Activated T-cell treated with anti-CD3 and anti-CD28 coated beads for 4 hours (primary cell): ENCODE data around the gene SLC7A14.
"Not testable (repeated sequence)": the region's sequence is repeated elsewhere in the genome, so short reads cannot be mapped to it uniquely, and the experiment has no call there.

Experiments used
- DNase-seq: peaks from one replicate; pipeline ENCODE4 v3.0.0-alpha.2; 2020

The SLC7A14 gene

DNA sequence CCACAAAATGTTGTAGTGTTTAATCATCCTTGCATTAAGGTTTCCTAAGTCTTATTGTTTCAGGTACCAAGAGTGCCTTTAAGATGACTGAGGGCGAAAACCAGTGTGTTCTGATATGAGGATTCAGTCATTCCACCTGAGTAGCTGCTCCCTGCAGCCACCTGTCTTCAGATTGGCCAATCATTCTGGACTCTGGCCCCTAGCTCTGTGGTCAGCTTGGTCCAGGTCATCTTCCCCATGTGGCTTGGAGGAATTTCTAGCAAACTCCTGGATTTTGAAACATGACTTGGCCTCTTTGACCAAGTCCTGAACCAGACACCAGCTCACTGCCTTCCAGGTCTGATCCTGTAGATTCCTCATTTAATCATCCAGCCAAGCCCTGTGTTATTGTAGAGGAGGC, 7.8 kb upstream of the SLC7A14 start:
- no peak for DNase-seq

DNA sequence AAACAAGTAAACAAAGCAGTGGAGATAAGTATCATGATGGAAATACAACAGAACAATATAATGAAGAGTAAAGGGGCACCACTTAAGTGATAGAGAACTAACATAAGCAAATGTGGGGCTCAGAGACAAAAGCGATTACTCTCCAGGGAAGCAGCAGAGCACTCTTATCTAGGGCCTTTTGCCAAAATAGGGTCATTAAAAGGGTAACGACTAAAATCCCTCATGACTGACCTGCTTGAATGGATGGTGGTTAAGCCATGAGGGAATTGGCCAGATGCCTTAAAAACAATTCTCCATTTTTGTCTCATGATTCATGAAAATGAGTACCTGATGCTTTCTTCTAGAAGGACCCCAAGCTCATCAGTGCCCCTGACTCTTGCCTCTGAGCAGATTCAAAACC, 3.2 kb upstream of the SLC7A14 start:
- DNase-seq: no peak

DNA sequence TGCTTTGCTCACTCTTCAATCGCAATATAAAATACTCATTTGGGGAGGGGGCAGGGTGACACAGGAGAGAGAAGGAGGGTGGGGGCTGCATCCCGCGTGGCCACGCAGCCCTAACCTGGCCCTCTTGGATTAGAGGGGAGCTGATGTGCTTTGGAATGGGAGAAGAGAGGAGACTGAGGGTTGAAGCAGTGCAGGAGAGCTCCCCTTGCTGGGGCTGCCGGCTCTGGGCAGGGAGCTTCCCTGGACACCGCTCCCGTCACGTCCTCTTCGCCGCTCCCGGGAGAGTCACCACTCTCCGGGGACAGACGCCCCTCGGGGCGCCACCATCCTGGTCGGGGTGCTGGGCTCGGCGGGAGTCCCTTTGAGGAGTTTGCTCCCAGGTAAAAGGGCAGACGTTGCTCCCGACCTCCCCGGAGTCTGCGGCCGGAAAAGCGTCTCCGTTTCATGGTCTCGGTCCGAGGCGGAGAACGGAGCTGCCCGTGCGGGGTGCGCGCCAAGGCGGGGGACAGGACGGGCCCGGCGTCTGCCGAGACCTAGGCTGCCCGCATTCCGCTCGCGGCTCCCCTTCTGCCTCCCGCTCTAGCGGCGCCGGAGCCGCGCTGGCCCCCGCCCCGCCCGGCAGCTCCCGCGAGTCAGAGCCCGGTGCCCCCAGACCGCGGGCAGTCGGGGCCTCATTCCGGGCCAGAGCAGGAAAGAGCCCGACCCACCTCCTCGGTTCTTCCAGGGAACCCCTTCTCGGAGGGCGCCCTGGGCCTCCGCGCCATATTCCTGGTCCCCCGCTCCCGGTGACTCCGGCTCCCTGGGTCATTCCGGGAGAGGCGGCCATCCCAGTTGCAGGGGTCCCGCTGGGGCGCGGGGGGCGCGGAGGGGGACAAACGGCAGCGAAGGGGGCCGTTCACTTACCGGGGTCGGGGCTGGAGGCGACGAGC, 603 bp downstream of the SLC7A14 start:
- no peak for DNase-seq

DNA sequence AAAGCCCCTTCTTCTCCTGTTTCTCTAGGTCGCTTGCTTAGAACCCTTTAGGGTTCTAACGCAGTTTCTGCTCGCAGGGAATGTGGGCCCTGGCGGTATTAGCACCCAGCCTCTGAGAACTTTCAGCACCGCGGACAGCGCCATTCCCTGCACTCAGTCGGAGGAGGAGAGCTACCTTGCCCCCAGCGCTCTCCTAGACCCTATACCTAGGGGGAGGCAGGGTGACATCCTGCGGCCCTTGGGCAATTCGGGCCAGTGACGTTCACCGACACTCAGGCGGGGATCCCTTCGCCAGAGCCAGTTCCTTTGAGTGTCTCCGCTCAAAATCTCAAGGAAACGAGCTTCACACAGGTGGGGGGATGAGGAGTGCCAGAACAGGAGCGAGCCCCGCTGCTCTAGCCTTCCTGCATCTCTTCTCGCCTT, 1.3 kb downstream of the SLC7A14 start:
- peak; percentile 12 for DNase-seq

DNA sequence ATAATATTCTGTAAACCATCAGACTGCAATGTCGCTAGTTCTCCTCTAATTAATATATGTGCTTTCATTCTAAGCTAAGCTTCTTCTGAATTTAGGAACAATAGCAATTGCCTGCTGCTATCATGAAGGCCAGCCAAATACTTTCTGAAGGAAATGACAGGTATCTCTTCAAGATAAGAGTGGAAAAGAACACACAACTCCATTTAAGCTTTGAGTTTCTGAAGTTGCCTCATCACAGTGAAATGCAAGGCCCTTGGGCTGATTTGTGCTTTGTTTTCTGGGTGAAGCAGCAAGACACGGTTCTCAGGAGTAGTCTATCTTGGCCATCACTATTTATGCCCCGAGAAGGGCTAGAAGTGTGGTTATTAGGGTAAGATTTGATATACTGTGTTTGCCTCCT, 6.2 kb downstream of the SLC7A14 start:
- no peak for DNase-seq

DNA sequence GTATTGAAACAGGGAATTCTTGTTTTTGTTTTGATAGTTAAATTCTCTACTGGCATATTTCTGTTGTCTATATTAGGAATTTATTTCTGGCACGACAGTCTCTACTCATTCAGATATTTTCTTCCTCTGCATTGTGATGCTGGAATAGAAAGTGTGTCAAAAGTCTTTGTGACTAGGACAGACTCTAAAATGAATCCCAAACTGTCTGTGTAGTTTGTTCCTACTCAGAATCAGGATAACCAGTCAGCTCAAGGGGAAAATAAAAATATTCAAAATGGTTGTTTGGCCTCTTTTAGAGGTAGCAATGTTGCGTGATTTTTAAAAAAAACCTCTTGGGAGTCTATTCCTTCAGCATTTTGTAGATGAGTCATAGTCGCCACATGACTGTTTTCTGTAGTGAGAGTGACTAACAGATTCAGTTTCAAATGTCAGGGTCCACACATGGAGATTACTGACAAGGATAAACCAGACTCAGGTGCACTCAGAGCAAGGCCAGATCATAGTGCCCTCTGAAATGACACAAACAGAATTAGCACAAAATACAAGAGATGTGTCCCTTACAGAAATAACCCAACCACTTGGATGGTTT, 13.1 kb downstream of the SLC7A14 start:
- no peak for DNase-seq

DNA sequence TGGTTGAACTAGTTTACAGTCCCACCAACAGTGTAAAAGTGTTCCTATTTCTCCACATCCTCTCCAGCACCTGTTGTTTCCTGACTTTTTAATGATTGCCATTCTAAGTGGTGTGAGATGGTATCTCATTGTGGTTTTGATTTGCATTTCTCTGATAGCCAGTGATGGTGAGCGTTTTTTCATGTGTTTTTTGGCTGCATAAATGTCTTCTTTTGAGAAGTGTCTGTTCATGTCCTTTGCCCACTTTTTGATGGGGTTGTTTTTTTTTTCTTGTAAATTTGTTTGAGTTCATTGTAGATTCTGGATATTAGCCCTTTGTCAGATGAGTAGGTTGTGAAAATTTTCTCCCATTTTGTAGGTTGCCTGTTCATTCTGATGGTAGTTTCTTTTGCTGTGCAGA, 18.3 kb downstream of the SLC7A14 start:
- not testable (repeated sequence) for DNase-seq

DNA sequence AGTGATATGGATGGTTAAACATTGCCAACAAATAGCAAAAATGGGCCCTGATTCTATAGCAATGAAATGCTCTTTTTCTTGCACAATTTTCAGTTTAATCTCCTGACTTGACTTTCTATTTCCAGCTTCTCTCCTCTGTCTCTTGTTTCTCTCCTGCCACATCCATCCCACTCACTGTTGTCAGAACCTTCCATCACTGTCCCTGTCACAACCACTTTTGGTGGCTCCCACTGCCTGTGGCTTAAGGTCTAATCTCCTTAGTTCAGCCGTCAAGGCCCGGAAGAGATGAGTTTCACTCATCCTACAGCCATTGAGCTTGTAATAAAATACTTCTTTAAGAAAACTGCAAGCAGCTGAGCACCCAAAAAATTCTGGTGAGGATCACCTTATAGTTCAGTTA, 19.5 kb downstream of the SLC7A14 start:
- DNase-seq: no peak

DNA sequence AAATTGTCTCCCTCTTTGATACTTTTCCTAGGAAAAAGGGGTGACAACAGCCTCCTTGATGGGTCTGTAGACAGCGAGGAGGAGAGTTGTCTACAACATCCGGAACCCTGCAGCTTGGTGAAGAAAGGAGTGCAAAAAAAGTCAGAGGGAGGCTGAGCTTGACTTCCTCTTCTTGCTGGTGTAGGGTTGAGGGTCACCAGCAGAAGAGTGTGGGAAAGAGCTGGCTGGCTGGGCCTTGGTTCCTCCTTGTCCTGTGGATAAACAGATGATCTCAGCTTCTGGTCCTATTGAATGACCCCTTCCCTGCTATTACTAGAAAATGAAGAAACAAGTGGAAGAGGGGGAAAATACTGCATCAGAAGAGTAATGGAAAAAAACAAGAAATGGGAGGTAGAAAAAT, 20.4 kb downstream of the SLC7A14 start:
- no peak for DNase-seq

DNA sequence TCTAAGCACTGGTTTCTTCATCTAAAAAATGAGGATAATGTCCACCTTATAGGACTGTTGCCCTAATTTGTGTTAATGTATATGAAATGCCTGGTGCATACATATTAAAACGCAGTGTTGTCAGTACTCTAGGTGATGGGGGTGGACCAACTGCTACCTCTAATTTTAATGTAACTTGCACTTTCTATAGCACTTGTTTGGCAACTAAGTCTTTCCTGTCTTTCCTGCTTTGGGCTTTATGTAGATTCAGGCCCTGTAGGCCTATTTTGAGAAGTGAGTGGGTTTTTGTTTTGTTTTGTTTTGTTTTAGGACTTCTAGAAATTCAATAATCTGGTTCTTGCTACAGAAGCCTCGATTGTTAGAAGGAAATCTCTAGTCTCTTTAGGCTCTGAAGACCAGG, 21.2 kb downstream of the SLC7A14 start:
- DNase-seq: no peak

DNA sequence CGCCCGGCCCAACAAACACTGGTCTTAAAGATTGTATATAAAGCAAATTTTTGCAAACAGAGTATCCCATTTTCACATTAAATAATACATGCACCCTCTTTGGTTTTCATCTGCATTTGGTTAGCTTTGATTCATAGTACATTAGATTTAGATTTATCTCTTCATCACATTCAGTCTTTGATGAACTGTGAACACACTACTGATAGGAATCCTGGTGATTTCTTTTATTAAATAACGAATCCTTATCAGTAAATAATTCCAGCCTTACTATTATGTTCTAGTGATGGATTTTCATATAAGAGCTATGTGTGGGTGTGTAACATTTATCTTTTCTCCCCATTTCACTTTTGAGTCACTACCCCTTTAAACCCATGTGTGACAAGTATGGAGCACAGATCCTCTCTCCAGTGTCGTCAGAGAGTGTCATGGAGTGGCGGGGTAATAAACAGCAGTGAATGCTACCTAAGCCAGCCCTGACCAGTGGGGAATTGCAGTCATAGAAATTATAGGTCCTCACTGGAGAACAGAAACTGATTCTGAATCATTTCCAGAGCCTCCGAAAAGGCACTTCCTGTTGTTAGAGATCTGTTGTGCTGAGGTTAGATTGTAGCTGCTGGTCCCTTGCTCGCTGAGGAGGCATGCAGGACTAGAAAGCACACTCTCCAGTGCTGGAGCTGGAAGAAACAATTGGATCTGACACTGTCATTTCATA, 22.0 kb downstream of the SLC7A14 start:
- DNase-seq: no peak

DNA sequence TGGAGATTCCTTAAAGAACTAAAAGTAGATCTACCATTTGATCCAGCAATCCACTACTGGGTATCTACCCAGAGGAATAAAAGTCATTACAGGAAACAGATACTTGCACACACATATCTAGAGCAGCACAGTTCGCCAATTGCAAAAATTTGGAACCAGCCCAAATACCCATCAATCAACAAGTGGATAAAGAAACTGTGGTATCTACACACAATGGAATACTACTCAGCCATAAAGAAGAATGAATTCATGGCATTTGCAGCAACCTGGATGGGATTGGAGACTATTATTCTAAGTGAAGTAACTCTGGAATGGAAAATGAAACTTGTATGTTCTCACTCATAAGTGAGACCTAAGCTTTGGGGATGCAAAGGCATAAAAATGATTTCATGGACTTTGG, 23.8 kb downstream of the SLC7A14 start:
- no peak for DNase-seq

DNA sequence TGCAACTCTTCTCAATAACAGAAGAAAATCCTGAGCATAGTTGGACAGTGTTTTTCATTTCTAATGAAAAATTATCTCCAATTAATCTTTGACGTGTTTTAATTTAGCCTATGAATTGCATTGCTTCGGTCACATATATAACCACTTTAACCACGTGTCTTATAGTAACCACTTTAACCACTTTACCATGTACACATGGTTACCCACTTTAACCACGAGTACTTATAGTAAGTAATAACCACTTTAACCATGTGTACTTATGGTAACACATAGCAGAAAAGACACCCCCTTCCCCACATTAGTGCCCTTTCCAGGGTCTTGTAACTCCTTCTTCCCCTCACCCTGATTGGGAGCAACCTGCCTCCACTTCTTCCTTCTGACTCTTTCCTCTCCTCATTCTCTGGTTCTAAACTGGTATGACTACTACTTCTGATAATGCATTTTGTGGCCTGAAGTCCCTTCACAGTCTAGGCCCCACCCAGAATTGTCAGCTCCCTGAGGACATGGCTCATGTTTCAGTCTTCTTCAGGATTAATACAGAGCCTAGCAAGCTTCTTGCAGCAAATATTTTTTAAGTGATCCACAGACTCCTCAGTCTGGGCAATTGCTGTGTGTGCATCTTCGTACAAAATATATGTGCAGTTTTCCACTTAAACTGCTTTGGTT, 25.0 kb downstream of the SLC7A14 start:
- DNase-seq: no peak

DNA sequence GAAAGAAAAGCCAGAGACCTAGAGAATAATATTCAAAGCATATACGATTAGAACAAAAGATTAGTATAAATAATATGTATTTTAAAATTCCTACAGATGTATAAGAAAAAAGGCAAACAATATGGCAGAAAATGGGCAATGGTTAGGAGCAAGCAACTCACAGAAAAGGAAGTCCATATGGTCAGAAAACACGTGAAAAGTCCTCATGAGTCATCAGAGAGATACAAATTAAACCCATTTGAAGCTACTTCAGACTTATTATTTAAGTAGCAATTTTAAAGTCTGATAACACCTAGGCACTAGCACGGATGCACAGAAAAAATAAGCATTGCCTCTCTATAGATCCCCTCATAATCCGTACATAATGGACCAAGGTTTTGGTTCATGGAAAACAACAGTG, 25.6 kb downstream of the SLC7A14 start:
- DNase-seq: no peak

DNA sequence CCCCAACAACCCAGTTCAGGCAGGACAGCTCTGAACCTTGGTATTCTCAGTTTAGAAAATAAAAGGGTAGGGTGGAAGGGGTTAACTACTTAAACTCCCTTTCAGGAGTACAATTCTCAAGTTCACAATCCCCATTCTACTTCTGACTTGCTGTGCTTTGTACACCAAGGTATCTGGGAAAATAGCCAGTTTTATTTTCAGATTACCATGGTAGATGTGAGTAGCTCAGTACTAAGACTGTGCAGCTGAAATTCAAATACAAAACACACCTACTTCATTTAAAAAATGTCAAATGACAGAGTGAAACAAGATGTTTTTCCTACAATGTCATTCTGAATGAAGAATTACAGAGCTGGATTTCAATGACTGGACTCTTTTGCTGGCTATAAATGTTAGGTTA, 27.4 kb downstream of the SLC7A14 start:
- no peak for DNase-seq

DNA sequence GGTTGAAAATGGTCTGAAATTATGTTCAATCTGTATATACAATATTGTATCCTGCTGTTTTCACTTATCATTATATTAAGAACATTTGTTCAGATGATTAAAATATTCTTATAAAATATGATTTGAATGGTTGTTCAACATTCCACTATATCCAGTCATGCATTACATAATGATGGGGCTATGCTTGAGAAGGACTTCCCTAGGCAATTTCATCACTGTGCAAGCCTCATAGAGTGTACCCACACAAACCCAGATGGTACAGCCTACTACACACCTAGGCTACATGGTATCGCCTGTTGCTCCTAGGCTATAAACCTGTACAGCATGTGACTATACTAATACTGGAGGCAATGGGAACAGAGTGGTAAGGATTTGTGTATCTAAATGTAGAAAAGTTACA, 30.5 kb downstream of the SLC7A14 start:
- DNase-seq: no peak

DNA sequence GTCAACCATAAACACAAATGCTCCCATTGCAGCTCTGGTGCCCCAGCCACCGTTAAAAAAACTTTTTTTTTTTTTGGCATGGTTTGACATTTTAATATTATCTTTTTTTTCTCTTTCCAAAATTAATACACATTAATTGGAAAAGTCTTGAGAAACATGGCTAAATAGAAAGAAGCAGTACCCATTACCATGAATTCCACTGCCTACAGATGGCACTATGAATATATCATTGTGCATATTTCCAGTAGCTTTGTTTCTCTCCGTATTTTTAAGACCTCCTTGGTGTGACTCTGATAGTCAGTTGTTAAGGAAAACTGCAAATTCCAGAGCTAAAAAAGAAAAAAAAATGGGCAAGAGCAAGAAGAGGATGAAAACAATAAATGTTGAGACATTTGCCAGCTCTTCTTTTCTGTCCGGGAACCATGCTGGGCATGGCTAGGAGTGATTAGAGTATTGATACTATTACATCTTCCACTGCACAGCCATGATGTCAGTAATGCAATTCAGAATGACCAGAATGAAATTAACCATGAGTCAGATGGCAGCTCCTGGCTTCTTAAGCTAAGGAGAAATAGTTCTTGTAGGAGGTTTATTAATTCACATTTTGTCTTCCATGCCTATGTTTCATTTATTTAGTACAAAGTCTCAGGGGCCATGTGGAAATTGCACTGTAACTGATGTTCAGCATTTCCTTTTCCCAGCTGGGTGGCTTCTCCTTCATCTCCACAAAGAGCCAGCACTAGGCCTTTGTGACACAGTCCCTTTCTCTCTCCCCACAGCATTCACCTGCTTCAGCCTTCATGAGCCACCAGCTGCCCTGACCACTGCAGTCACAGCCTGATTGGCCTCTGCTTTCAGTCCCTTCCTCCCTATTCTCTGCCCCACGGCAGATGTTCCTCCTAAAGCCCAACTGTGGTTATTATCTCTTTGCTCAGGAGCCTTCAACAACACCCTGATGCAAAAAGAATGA, 31.8 kb downstream of the SLC7A14 start:
- no peak for DNase-seq

DNA sequence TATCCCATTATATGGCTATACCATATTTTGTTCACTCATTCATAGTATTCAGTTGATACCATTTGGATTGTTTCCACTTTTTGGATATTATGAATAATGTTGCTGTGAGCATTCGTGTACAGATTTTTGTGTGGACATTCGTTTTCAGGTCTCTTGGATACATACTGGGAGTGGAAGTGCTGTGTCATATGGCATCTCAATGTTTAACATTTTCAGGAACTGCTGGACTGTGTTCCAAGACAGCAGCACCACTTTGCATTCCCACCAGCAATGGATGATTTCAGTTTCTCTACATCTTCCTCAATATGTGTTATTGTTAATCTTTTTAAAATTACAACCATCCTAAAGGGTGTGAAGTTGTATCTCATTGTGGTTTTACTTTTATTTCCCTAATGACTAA, 34.6 kb downstream of the SLC7A14 start:
- no peak for DNase-seq

DNA sequence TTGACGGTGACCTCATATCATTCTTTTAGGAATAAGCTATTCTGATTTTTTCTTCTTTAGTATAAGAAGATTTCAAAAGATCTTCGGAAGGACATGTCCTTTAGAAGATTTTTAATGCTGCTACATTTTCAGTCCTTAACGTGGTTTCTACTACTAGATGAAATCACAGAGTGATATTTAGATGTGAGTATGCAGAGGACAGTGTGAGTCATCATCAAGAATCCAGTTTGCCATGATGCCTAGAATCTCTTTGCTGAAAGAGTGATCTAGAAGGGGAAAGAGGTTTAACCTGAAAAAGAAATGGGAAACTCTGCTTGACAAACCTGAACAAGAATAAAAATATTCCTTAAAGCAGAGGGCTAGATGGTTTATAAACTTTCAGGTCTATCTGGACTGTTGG, 43.2 kb downstream of the SLC7A14 start:
- no peak for DNase-seq

DNA sequence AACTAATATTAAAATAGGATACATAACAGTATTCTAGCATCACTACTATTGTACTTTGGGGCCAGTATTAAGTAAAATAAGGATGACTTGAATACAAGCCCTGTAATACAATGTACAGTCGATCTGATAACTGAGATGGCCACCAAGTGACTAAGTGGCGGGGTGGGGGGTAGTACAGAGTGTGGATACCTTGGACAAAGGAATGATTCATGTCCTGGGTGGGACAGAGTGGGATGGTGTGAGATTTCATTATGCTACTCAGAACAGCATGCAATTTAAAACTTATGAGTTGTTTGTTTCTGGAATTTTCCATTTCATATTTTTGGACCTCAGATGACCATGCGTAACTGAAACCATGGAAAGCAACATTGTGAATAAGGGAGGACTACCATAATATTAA, 46.0 kb downstream of the SLC7A14 start:
- DNase-seq: no peak

DNA sequence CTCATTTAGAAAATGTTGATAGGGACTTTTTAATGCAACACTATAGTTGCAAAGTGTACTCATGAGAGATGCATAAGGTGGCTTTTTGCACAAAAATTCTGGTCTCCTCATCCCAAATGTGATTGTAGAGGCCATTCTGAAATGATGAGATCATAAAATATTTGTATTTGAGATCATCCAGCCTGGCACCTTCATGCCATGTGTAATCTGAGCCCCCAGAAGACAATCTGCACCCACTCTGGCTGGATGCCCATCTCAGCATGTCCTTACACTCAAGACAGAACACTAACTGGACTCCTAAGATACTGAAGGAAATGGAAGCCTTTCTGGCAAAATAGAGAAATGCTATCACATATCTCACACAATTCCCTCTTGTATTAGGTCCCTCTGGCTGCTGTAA, 49.2 kb downstream of the SLC7A14 start:
- DNase-seq: no peak

DNA sequence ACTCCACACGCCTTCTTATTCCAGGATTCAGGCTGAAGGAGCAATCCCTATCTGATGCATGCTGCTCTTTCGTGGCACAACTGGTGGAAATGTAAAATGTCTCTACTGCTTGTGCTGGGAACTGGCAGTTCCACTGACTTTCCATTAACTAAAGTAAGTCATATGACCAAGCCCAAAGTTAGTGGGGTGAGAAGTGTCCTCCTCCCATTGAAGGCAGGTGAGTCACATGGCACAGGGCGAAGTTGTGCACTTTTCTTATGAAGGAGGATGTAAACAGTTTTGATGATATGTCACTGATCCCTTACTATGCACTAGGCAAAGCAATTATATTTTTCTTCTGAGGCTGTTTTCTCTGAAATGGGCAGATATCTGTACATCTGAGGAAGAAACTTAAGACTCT, 51.6 kb downstream of the SLC7A14 start:
- DNase-seq: no peak
